ENCODE measurements around the gene SPACA4. TPM values are rescaled to one million over a fixed set of nuclear protein-coding genes. Genes with fewer than 3 reads are reported as not detected.

Gene SPACA4
- polyA plus RNA-seq, 1 donor (not counting 4 experiments of a cell fraction or from before 2014, with no cell fraction given) = 0.08 TPM

- H3K4me2 ChIP-seq (ENCODE audit: control insufficient read depth, extremely low read depth, insufficient read depth, low read depth, low read length) = peak overlapping the region; percentile 14
- DNase-seq (ENCODE audit: low read depth, low spot score) = no peak
Observed at GRCh38 chr19:48632692-48633147, 26.2 kb downstream of the SPACA4 start.

GRCh38 chr19:48633148-48634035 is 26.9 kb downstream of the SPACA4 start:
- H3K27ac ChIP-seq (ENCODE audit: control insufficient read depth, insufficient read depth, low read length) = peak overlapping the region; percentile 56
- H3K4me2 ChIP-seq (ENCODE audit: control insufficient read depth, extremely low read depth, insufficient read depth, low read depth, low read length) = peak overlapping the region; percentile 77
- FAIRE-seq (peak; percentile 44), DNase-seq (ENCODE audit: low read depth, low spot score) (no peak)
- H3K9me3 ChIP-seq (ENCODE audit: control insufficient read depth, low read depth, low read length) = no peaks in the 10 kb centered on the region
- H3K27me3 ChIP-seq (ENCODE audit: control insufficient read depth, extremely low read depth, insufficient read depth, low read length) = no peaks in the 10 kb centered on the region
- no peaks in the 10 kb centered on the region for H3K9me1 ChIP-seq (ENCODE audit: control insufficient read depth, extremely low read depth, insufficient read depth, low read length)
- no peaks in the 10 kb centered on the region for H3K36me3 ChIP-seq (ENCODE audit: control insufficient read depth in 2 of 2, extremely low read depth in 1 of 2, insufficient read depth in 2 of 2, low read length in 2 of 2)
- H2AFZ ChIP-seq (ENCODE audit: control insufficient read depth, low read length) = no peak overlapping the region
- no peak overlapping the region for H3K9ac ChIP-seq (ENCODE audit: control insufficient read depth, extremely low read depth, insufficient read depth, low read length)
- dilution Hi-C loops (cut with MboI; ENCODE audit: extremely low pct_ligation_motif_present, low sequenced_read_pairs) = no loop called here
- H4K20me1 ChIP-seq (ENCODE audit: control insufficient read depth, extremely low read depth, insufficient read depth, low read length) = no peaks in the 10 kb centered on the region
- no peak overlapping the region for H3K4me3 ChIP-seq (ENCODE audit: control insufficient read depth in 2 of 3, extremely low read depth in 1 of 3, insufficient read depth in 2 of 3, low read depth in 1 of 3, low read length in 3 of 3)
- peaks cover 47% of the 10 kb centered on the region for H3K4me1 ChIP-seq (ENCODE audit: control insufficient read depth, extremely low read depth, insufficient read depth, low read length)
- TF ChIP-seq CTCF (optimal IDR thresholded peaks at IDR 0.05 in 1 of 3, IDR thresholded peaks at IDR 0.05 in 1 of 3, conservative IDR thresholded peaks at IDR 0.05 in 1 of 3; ENCODE audit: extremely low read depth in 1 of 3, insufficient read depth in 2 of 3, low read length in 3 of 3) (peak in 1 of 3 experiments; percentile 5), EZH2 (IDR thresholded peaks at IDR 0.05; ENCODE audit: low read length) (no peak)
- no peaks in the 10 kb centered on the region for H3K79me2 ChIP-seq (ENCODE audit: control insufficient read depth, insufficient read depth, low read length)

More at GRCh38 chr19:48632692-48633147, 26.2 kb downstream of the SPACA4 start:
- H3K27ac ChIP-seq (ENCODE audit: control insufficient read depth, insufficient read depth, low read length) = peak overlapping the region; percentile 56
- H3K9ac ChIP-seq (ENCODE audit: control insufficient read depth, extremely low read depth, insufficient read depth, low read length) = no peak overlapping the region
- no peaks in the 10 kb centered on the region for H3K79me2 ChIP-seq (ENCODE audit: control insufficient read depth, insufficient read depth, low read length)
- H3K4me3 ChIP-seq (ENCODE audit: control insufficient read depth in 2 of 3, extremely low read depth in 1 of 3, insufficient read depth in 2 of 3, low read depth in 1 of 3, low read length in 3 of 3) = no peak overlapping the region
- no peaks in the 10 kb centered on the region for H3K9me1 ChIP-seq (ENCODE audit: control insufficient read depth, extremely low read depth, insufficient read depth, low read length)
- dilution Hi-C loops (cut with MboI; ENCODE audit: extremely low pct_ligation_motif_present, low sequenced_read_pairs) = no loop called here
- H3K36me3 ChIP-seq (ENCODE audit: control insufficient read depth in 2 of 2, extremely low read depth in 1 of 2, insufficient read depth in 2 of 2, low read length in 2 of 2) = peaks cover 0 to 1% of the 10 kb centered on the region in 2 experiments
- peaks cover 45% of the 10 kb centered on the region for H3K4me1 ChIP-seq (ENCODE audit: control insufficient read depth, extremely low read depth, insufficient read depth, low read length)
- no peaks in the 10 kb centered on the region for H3K9me3 ChIP-seq (ENCODE audit: control insufficient read depth, low read depth, low read length)
- H3K27me3 ChIP-seq (ENCODE audit: control insufficient read depth, extremely low read depth, insufficient read depth, low read length) = no peaks in the 10 kb centered on the region
- TF ChIP-seq CTCF (optimal IDR thresholded peaks at IDR 0.05 in 1 of 3, IDR thresholded peaks at IDR 0.05 in 1 of 3, conservative IDR thresholded peaks at IDR 0.05 in 1 of 3; ENCODE audit: extremely low read depth in 1 of 3, insufficient read depth in 2 of 3, low read length in 3 of 3) (peak in 2 of 3 experiments; percentile 15 to 38), EZH2 (IDR thresholded peaks at IDR 0.05; ENCODE audit: low read length) (no peak)
- FAIRE-seq = peak; percentile 95
- H4K20me1 ChIP-seq (ENCODE audit: control insufficient read depth, extremely low read depth, insufficient read depth, low read length) = no peaks in the 10 kb centered on the region
- H2AFZ ChIP-seq (ENCODE audit: control insufficient read depth, low read length) = no peak overlapping the region
